HCT116 (cell line): ENCODE results near the gene SYTL5. TPM values are rescaled to one million over a fixed set of nuclear protein-coding genes. Genes with fewer than 3 reads are reported as not detected.

Source experiments
- ATAC-seq: fragments of 200-7000 bp; cut with Tn5 transposase; 2 replicates; pipeline ENCODE4 v1.9.1; 2020; ENCODE audit warnings: mild to moderate bottlenecking, moderate library complexity
- BruUV-seq: library from RNA; stranded (reverse); fragments of 400-500 nt; replicated peaks from 2 replicates; lab custom pipeline; 2021; lab: Mats Ljungman, UMichigan
- CTCF ChIA-PET: fragments of 300-600 bp; sonication (Branson Sonifier 250); formaldehyde crosslinking; loops from one replicate; lab custom pipeline; 2021; ENCODE audit warnings: antibody characterized with exemption; lab: Charles Lee
- POLR2A ChIA-PET: fragments of 300-600, 350-600 bp; sonication (Branson Sonifier 250); formaldehyde crosslinking; loops from one replicate; lab custom pipeline; 2021; ENCODE audit warnings: antibody characterized with exemption; lab: Charles Lee
- RAD21 ChIA-PET, 2 experiments: fragments of 300-600 bp; sonication (Branson Sonifier 250); formaldehyde crosslinking; loops; one replicate each; lab custom pipeline; 2023; ENCODE audit warnings: low total read pairs in 2 of 2; ENCODE audit not compliant: uncharacterized antibody in 2 of 2, unreplicated experiment in 2 of 2, low non-redundant PET in 1 of 2; lab: Charles Lee
- DNase-seq: peaks from one replicate; pipeline ENCODE4 v3.0.0-alpha.2; 2010; ENCODE audit warnings: low read depth, low spot score
- H2AFZ ChIP-seq: fragments of 200-600 bp; shearing (Covaris generic), sonication (generic); 2 replicates; pipeline ENCODE4 v1.6.1; 2017; ENCODE audit warnings: low read depth, mixed run types, mixed read lengths, antibody characterized with exemption, low read length; ENCODE audit not compliant: poor library complexity, severe bottlenecking
- H3K27ac ChIP-seq: 2 replicates; pipeline ENCODE4 v1.5.1; 2012; ENCODE audit warnings: low read depth, low read length
- H3K27me3 ChIP-seq: fragments of 200-600 bp; sonication (generic); 2 replicates; pipeline ENCODE4 v1.6.1; 2016; ENCODE audit warnings: mixed run types, low read length, mixed read lengths; ENCODE audit not compliant: insufficient read depth
- H3K36me3 ChIP-seq, 2 experiments: fragments of 200-500 bp in 1 of 2; fragments of 200-600 bp in 1 of 2; sonication (Bioruptor generic) in 1 of 2; sonication (generic) in 1 of 2; 2 replicates each; pipeline versions ENCODE4 v1.5.1 to v1.6.1; 2014 to 2016; ENCODE audit warnings: low read length in 2 of 2, inconsistent platforms in 1 of 2, mixed read lengths in 1 of 2, mixed run types in 1 of 2; ENCODE audit not compliant: insufficient read depth in 2 of 2, control insufficient read depth in 1 of 2
- H3K4me1 ChIP-seq, 2 experiments: fragments of 200-600 bp in 1 of 2; sonication (generic) in 1 of 2; 2 replicates each; pipeline versions ENCODE4 v1.5.1 to v1.6.1; 2012 to 2017; ENCODE audit warnings: low read length in 2 of 2, inconsistent platforms in 1 of 2, mild to moderate bottlenecking in 1 of 2, mixed read lengths in 1 of 2, mixed run types in 1 of 2, moderate library complexity in 1 of 2; ENCODE audit not compliant: insufficient read depth in 2 of 2, control insufficient read depth in 1 of 2
- H3K4me2 ChIP-seq: fragments of 200-600 bp; sonication (generic); 2 replicates; pipeline ENCODE4 v1.6.1; 2017; ENCODE audit warnings: mixed run types, low read length, mixed read lengths
- H3K4me3 ChIP-seq, 2 experiments: fragments of 200-600 bp in 1 of 2; sonication (generic) in 1 of 2; replicated peaks in 1 of 2; 2 replicates each; pipeline ENCODE4 v1.5.1; 2011 to 2016; ENCODE audit warnings: low read length in 2 of 2, control low read depth in 1 of 2, low read depth in 1 of 2, mild to moderate bottlenecking in 1 of 2, mixed read lengths in 1 of 2, mixed run types in 1 of 2
- H3K79me2 ChIP-seq: fragments of 200-600 bp; sonication (generic); 2 replicates; pipeline ENCODE4 v1.6.1; 2017; ENCODE audit warnings: mild to moderate bottlenecking, mixed run types, low read length, moderate library complexity, mixed read lengths; ENCODE audit not compliant: insufficient read depth
- H3K9ac ChIP-seq: fragments of 200-600 bp; sonication (generic); 2 replicates; pipeline ENCODE4 v1.6.1; 2016; ENCODE audit warnings: low read length, mixed read lengths
- H3K9me2 ChIP-seq: fragments of 200-600 bp; sonication (generic), shearing (Covaris generic); 2 replicates; pipeline ENCODE4 v1.6.1; 2017; ENCODE audit warnings: mixed run types, mild to moderate bottlenecking, moderate library complexity; ENCODE audit not compliant: insufficient read depth
- H3K9me3 ChIP-seq, 2 experiments: fragments of 200-500 bp in 1 of 2; fragments of 200-600 bp in 1 of 2; sonication (Bioruptor generic) in 1 of 2; sonication (generic) in 1 of 2; 2 replicates each; pipeline ENCODE4 v1.6.1; 2014 to 2017; ENCODE audit warnings: low read length in 2 of 2, mixed read lengths in 2 of 2, inconsistent platforms in 1 of 2, low read depth in 1 of 2, mild to moderate bottlenecking in 1 of 2, mixed run types in 1 of 2, moderate library complexity in 1 of 2; ENCODE audit not compliant: control insufficient read depth in 1 of 2, insufficient read depth in 1 of 2
- H4K20me1 ChIP-seq: fragments of 200-600 bp; sonication (generic), shearing (Covaris generic); 2 replicates; pipeline ENCODE4 v1.6.1; 2017; ENCODE audit warnings: mixed run types, mild to moderate bottlenecking, moderate library complexity; ENCODE audit not compliant: insufficient read depth
- CBX3 ChIP-seq: IDR thresholded peaks from 2 replicates; pipeline ENCODE4 v1.6.1; 2012; ENCODE audit warnings: low read depth
- EGR1 ChIP-seq: IDR thresholded peaks from 2 replicates; pipeline ENCODE4 v1.6.1; 2012; ENCODE audit warnings: low read depth
- ELF1 ChIP-seq: IDR thresholded peaks from 2 replicates; pipeline ENCODE4 v1.6.1; 2012; ENCODE audit warnings: low read depth, borderline replicate concordance
- SIN3A ChIP-seq: IDR thresholded peaks from 2 replicates; pipeline ENCODE4 v1.6.1; 2012; ENCODE audit warnings: low read depth
- SP1 ChIP-seq: IDR thresholded peaks from 2 replicates; pipeline ENCODE4 v1.6.1; 2012; ENCODE audit warnings: low read depth
- SRF ChIP-seq: IDR thresholded peaks from 2 replicates; pipeline ENCODE4 v1.6.1; 2012; ENCODE audit warnings: low read depth
- YY1 ChIP-seq: IDR thresholded peaks from 2 replicates; pipeline ENCODE4 v1.6.1; 2011; ENCODE audit warnings: low read length, low read depth, moderate library complexity, mild to moderate bottlenecking; ENCODE audit not compliant: insufficient replicate concordance; ENCODE audit errors: extremely low read depth
- intact Hi-C: fragments of 100-400 bp; cut with micrococcal nuclease; formaldehyde crosslinking; loops from 2 replicates; pipeline ENCODE4 v1.10.0; 2022
- total RNA-seq: library from RNA; stranded (reverse); gene quantifications from one replicate; pipeline ENCODE4 v1.2.1, GENCODE V29; 2021; ENCODE audit not compliant: unreplicated experiment
- TF ChIP-seq, protein P1 (sequence below): IDR thresholded peaks from 2 replicates; pipeline ENCODE4 v1.6.1; 2011; ENCODE audit warnings: mild to moderate bottlenecking, low read length, moderate library complexity; ENCODE audit not compliant: insufficient replicate concordance; ENCODE audit errors: extremely low read depth
- TF ChIP-seq, protein P2 (sequence below): IDR thresholded peaks from 2 replicates; pipeline ENCODE4 v1.6.1; 2012

SYTL5 gene
- total RNA-seq, 1 experiment from 2014 or later: 0.20 TPM

DNA sequence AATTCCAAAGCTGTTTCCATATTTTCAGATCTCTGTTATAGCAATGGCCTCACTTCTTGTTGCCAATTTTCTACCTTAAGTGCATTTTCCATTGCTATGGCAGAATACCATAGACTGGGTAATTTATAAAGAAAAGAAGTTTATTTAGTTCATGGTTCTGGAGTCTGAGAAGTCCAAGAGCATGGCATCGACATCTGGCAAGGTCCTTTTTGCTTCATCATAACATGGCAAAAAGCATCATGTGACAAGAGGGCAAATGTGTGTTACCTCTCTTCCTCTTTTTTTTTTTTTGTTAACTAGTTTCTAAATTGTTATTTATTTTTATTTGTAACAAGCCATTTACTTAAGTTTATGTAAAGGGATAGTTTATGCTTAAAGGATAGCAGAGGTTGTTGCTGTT, 45.2 kb upstream of the SYTL5 start (continued):
- no peak for TF ChIP-seq SIN3A
- TF ChIP-seq ELF1: no peak
- no peak for TF ChIP-seq SP1

DNA sequence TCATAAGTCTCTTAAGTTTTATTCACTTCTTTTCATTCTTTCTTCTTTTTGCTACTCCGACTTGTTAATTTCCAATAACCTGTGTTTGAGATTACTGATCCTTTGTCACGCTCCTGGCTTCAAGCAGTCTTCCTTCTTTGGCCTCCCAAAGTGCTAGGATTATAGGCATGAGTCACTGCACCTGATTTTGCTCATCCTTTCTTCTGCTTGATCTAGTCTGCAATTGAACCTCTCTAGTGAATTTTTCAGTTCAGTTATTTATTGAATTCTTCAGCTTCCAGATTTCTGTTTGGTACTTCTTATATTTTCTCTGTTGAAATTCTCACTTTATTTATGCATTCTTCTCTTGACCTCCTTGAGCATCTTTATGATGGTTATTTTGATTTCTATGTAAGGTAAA, 38.6 kb upstream of the SYTL5 start:
- Histone ChIP-seq H3K4me1 (no peaks in the 10 kb centered on the region), H2AFZ (no peak overlapping the region), H4K20me1 (no peaks in the 10 kb centered on the region), H3K9me2 (no peaks in the 10 kb centered on the region)
- ChIA-PET POLR2A (no interaction called here), CTCF (no interaction called here)
- no peak for ATAC-seq
- intact Hi-C loops: no loop called here
- TF ChIP-seq EGR1 (no peak), SRF (no peak), YY1 (no peak), CBX3 (no peak), SP1 (no peak)
- TF ChIP-seq, protein P1, sequence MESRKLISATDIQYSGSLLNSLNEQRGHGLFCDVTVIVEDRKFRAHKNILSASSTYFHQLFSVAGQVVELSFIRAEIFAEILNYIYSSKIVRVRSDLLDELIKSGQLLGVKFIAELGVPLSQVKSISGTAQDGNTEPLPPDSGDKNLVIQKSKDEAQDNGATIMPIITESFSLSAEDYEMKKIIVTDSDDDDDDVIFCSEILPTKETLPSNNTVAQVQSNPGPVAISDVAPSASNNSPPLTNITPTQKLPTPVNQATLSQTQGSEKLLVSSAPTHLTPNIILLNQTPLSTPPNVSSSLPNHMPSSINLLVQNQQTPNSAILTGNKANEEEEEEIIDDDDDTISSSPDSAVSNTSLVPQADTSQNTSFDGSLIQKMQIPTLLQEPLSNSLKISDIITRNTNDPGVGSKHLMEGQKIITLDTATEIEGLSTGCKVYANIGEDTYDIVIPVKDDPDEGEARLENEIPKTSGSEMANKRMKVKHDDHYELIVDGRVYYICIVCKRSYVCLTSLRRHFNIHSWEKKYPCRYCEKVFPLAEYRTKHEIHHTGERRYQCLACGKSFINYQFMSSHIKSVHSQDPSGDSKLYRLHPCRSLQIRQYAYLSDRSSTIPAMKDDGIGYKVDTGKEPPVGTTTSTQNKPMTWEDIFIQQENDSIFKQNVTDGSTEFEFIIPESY: no peak
- TF ChIP-seq, protein P2, sequence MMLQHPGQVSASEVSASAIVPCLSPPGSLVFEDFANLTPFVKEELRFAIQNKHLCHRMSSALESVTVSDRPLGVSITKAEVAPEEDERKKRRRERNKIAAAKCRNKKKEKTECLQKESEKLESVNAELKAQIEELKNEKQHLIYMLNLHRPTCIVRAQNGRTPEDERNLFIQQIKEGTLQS: no peak
- TF ChIP-seq, all 23 proteins: peak for 0
- no peak overlapping the region for H3K27ac ChIP-seq
- H3K27me3 ChIP-seq: no peaks in the 10 kb centered on the region
- RAD21 ChIA-PET: no interaction called here
- DNase-seq: no peak
- H3K79me2 ChIP-seq: no peaks in the 10 kb centered on the region
- no peaks in the 10 kb centered on the region for H3K36me3 ChIP-seq
- no TSS peak for BruUV-seq
- no peak overlapping the region for H3K4me3 ChIP-seq
- H3K9me3 ChIP-seq: no peaks in the 10 kb centered on the region
- H3K9ac ChIP-seq: no peak overlapping the region
- no peak overlapping the region for H3K4me2 ChIP-seq
